Measurements from ENCODE around the gene BNC2. TPM values are rescaled to one million over a fixed set of nuclear protein-coding genes. Genes with fewer than 3 reads are reported as not detected.
A peak's percentile ranks its signal among the peaks of the same experiment; 100 is the strongest.

Gene BNC2
- total and polyA plus RNA-seq, 8 donors = 0.28 to 7.6 (median 0.99) TPM

- 68 to 78% methylated on average over 8 of the region's 8 CpGs for WGBS, 2 donors
- DNase-seq (no peak), ATAC-seq (no peak), FAIRE-seq (no peak)
- intact Hi-C loops (cut with DNase I) = no loop called here
- no peaks in the 10 kb centered on the region for H3K9me3 ChIP-seq
- H3K27ac ChIP-seq = no peak overlapping the region
- no peak for TF ChIP-seq CTCF (IDR thresholded peaks at IDR 0.05)
- H3K36me3 ChIP-seq = no peaks in the 10 kb centered on the region
- H3K4me3 ChIP-seq = no peak overlapping the region
- no peaks in the 10 kb centered on the region for H3K27me3 ChIP-seq
- H3K4me1 ChIP-seq = no peaks in the 10 kb centered on the region
Observed at GRCh38 chr9:16803648-16804047, 66.8 kb downstream of the BNC2 start.

- H3K27ac ChIP-seq = no peak overlapping the region
- FAIRE-seq = no peak
- WGBS, 2 donors = 20 to 23% methylated on average over 10 of the region's 10 CpGs
- H3K4me1 ChIP-seq = no peaks in the 10 kb centered on the region
- no peak overlapping the region for H3K4me3 ChIP-seq
- H3K36me3 ChIP-seq = no peaks in the 10 kb centered on the region
- no peaks in the 10 kb centered on the region for H3K27me3 ChIP-seq
- ATAC-seq = no peak
- TF ChIP-seq CTCF (IDR thresholded peaks at IDR 0.05) = no peak
- H3K9me3 ChIP-seq = no peaks in the 10 kb centered on the region
- intact Hi-C loops (cut with DNase I) = no loop called here
- DNase-seq = no peak
Observed at GRCh38 chr9:16801871-16802466, 68.5 kb downstream of the BNC2 start.

GRCh38 chr9:16796304-16796825 is 74.1 kb downstream of the BNC2 start:
- Histone ChIP-seq H3K9me3 (no peaks in the 10 kb centered on the region), H3K27me3 (no peaks in the 10 kb centered on the region), H3K4me1 (no peaks in the 10 kb centered on the region), H3K4me3 (no peak overlapping the region), H3K27ac (no peak overlapping the region), H3K36me3 (no peaks in the 10 kb centered on the region)
- no peak for TF ChIP-seq CTCF (IDR thresholded peaks at IDR 0.05)
- FAIRE-seq (no peak), DNase-seq (no peak), ATAC-seq (no peak)
- WGBS, 2 donors = 79 to 86% methylated on average over 5 of the region's 5 CpGs
- intact Hi-C loops (cut with DNase I) = no loop called here

- H3K9me3 ChIP-seq = no peaks in the 10 kb centered on the region
- H3K4me1 ChIP-seq = no peaks in the 10 kb centered on the region
- intact Hi-C loops (cut with DNase I) = no loop called here
- H3K27me3 ChIP-seq = no peaks in the 10 kb centered on the region
- no peaks in the 10 kb centered on the region for H3K36me3 ChIP-seq
- FAIRE-seq (no peak), ATAC-seq (peak in 3 of 4 donors; percentile 37 to 70 (median 54)), DNase-seq (no peak)
- TF ChIP-seq CTCF (IDR thresholded peaks at IDR 0.05) = no peak
- H3K4me3 ChIP-seq = no peak overlapping the region
- H3K27ac ChIP-seq = no peak overlapping the region
- 63 to 75% methylated on average over 9 of the region's 9 CpGs for WGBS, 2 donors
Observed at GRCh38 chr9:16794871-16795639, 75.4 kb downstream of the BNC2 start.

- Histone ChIP-seq H3K4me3 (no peak overlapping the region), H3K9me3 (no peaks in the 10 kb centered on the region), H3K4me1 (no peaks in the 10 kb centered on the region), H3K36me3 (no peaks in the 10 kb centered on the region), H3K27me3 (no peaks in the 10 kb centered on the region), H3K27ac (no peak overlapping the region)
- FAIRE-seq (no peak), ATAC-seq (no peak), DNase-seq (no peak)
- intact Hi-C loops (cut with DNase I) = no loop called here
- 83 to 88% methylated on average over 4 of the region's 4 CpGs for WGBS, 2 donors
- no peak for TF ChIP-seq CTCF (IDR thresholded peaks at IDR 0.05)
Observed at GRCh38 chr9:16794103-16794502, 76.4 kb downstream of the BNC2 start.
